Measurements from ENCODE around the gene LMCD1.

The LMCD1 gene

GRCh38 chr3:8530581-8530980 is 29.0 kb downstream of the LMCD1 start:
- in situ Hi-C loops (cut with HindIII; ENCODE audit: low sequenced_read_pairs): loop anchor here (5.0 kb wide), 1 partner anchor 37 kb away; no protein-coding TSS in a partner anchor

GRCh38 chr3:8532251-8532871 is 30.7 kb downstream of the LMCD1 start:
- in situ Hi-C loops (cut with HindIII; ENCODE audit: low sequenced_read_pairs): loop anchor here (5.0 kb wide), 1 partner anchor 35 kb away; no protein-coding TSS in a partner anchor

- in situ Hi-C loops (cut with HindIII; ENCODE audit: low sequenced_read_pairs): no loop called here
Measured at GRCh38 chr3:8536096-8537056, 34.8 kb downstream of the LMCD1 start.

GRCh38 chr3:8537440-8537839 is 35.8 kb downstream of the LMCD1 start:
- in situ Hi-C loops (cut with HindIII; ENCODE audit: low sequenced_read_pairs): no loop called here

- in situ Hi-C loops (cut with HindIII; ENCODE audit: low sequenced_read_pairs): no loop called here
Measured at GRCh38 chr3:8538223-8538622, 36.6 kb downstream of the LMCD1 start.

GRCh38 chr3:8538913-8539312 is 37.3 kb downstream of the LMCD1 start:
- in situ Hi-C loops (cut with HindIII; ENCODE audit: low sequenced_read_pairs): no loop called here

GRCh38 chr3:8539419-8539818 is 37.8 kb downstream of the LMCD1 start:
- in situ Hi-C loops (cut with HindIII; ENCODE audit: low sequenced_read_pairs): no loop called here

GRCh38 chr3:8540456-8540855 is 38.8 kb downstream of the LMCD1 start:
- in situ Hi-C loops (cut with HindIII; ENCODE audit: low sequenced_read_pairs): no loop called here

- in situ Hi-C loops (cut with HindIII; ENCODE audit: low sequenced_read_pairs): no loop called here
Measured at GRCh38 chr3:8541486-8541885, 39.9 kb downstream of the LMCD1 start.

GRCh38 chr3:8542190-8543135 is 40.8 kb downstream of the LMCD1 start:
- in situ Hi-C loops (cut with HindIII; ENCODE audit: low sequenced_read_pairs): no loop called here

- in situ Hi-C loops (cut with HindIII; ENCODE audit: low sequenced_read_pairs): no loop called here
Measured at GRCh38 chr3:8546609-8547008, 45.0 kb downstream of the LMCD1 start.

GRCh38 chr3:8548502-8549275 is 47.1 kb downstream of the LMCD1 start:
- in situ Hi-C loops (cut with HindIII; ENCODE audit: low sequenced_read_pairs): no loop called here

- in situ Hi-C loops (cut with HindIII; ENCODE audit: low sequenced_read_pairs): no loop called here
Measured at GRCh38 chr3:8549354-8549753, 47.7 kb downstream of the LMCD1 start.

- in situ Hi-C loops (cut with HindIII; ENCODE audit: low sequenced_read_pairs): no loop called here
Measured at GRCh38 chr3:8550611-8551010, 49.0 kb downstream of the LMCD1 start.

- in situ Hi-C loops (cut with HindIII; ENCODE audit: low sequenced_read_pairs): no loop called here
Measured at GRCh38 chr3:8552223-8552762, 50.7 kb downstream of the LMCD1 start.

GRCh38 chr3:8553405-8553804 is 51.8 kb downstream of the LMCD1 start:
- in situ Hi-C loops (cut with HindIII; ENCODE audit: low sequenced_read_pairs): no loop called here

GRCh38 chr3:8554696-8555095 is 53.1 kb downstream of the LMCD1 start:
- in situ Hi-C loops (cut with HindIII; ENCODE audit: low sequenced_read_pairs): no loop called here

GRCh38 chr3:8555113-8555661 is 53.6 kb downstream of the LMCD1 start:
- in situ Hi-C loops (cut with HindIII; ENCODE audit: low sequenced_read_pairs): no loop called here

GRCh38 chr3:8555725-8556472 is 54.3 kb downstream of the LMCD1 start:
- in situ Hi-C loops (cut with HindIII; ENCODE audit: low sequenced_read_pairs): no loop called here
